ENCODE data around the gene TMEM179. TPM values are rescaled to one million over a fixed set of nuclear protein-coding genes. Genes with fewer than 3 reads are reported as not detected.

The TMEM179 gene
- total RNA-seq, 1 donor: not detected

DNA sequence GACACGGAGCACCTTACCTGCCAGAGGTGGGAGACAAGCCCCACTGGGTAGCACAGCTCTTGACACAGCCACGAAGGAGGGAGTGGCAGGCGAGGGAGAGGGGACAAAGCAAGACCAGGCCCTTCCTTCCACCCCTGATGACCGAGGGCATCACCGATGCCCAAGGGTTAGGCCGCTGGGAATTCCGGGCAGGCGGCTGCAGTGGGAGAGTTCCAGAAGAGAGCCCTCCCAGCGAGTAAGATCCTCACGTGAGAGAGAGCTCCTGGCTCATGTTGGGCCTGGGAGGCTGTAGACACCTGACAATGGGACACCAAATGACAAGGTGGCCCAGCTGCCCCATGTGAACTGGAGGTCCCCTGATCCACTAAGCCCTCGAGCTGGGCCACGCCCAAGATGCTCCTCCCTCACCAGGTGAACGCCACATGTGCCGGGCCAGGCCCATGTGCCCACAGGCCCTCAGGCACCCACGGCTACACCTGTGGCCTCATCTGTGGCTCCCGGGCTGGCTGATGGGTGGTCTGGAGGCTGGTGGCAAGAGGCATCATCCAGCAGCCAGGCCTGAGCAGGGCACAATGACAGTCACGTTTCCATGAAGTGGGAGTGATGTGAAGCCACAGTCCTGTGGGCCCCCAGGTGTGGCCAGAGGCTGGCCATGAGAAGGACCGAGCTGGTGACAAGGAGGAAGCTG, 57.1 kb downstream of the TMEM179 start:
- DNase-seq (ENCODE audit: low read depth in 2 of 3, low spot score in 2 of 3): no peak

GRCh38 chr14:104546591-104547309, 57.8 kb downstream of the TMEM179 start:
- DNase-seq (ENCODE audit: low read depth in 2 of 3, low spot score in 2 of 3): no peak

GRCh38 chr14:104545942-104546501, 58.5 kb downstream of the TMEM179 start:
- DNase-seq (ENCODE audit: low read depth in 2 of 3, low spot score in 2 of 3): no peak

GRCh38 chr14:104545151-104545941, 59.2 kb downstream of the TMEM179 start:
- DNase-seq (ENCODE audit: low read depth in 2 of 3, low spot score in 2 of 3): no peak

- no peak for DNase-seq (ENCODE audit: low read depth in 2 of 3, low spot score in 2 of 3)
Observed at GRCh38 chr14:104544362-104544961, 60.1 kb downstream of the TMEM179 start.

GRCh38 chr14:104542871-104543830, 61.4 kb downstream of the TMEM179 start:
- DNase-seq (ENCODE audit: low read depth in 2 of 3, low spot score in 2 of 3): no peak

GRCh38 chr14:104541905-104542465, 62.6 kb downstream of the TMEM179 start:
- no peak for DNase-seq (ENCODE audit: low read depth in 2 of 3, low spot score in 2 of 3)

Other genes with a start within 250 kb of the TMEM179 start
- not detected for gene C14orf180, start 25.0 kb downstream of the TMEM179 start, total RNA-seq
- gene INF2, start 84.8 kb upstream of the TMEM179 start, total RNA-seq: 37.4 TPM
- 3.8 TPM for gene ADSS1, start 119.5 kb upstream of the TMEM179 start, total RNA-seq
- 89.9 TPM for gene SIVA1, start 148.4 kb upstream of the TMEM179 start, total RNA-seq
- 130 TPM for gene AKT1, start 191.0 kb upstream of the TMEM179 start, total RNA-seq
- gene ZBTB42, start 196.3 kb upstream of the TMEM179 start, total RNA-seq: 11.8 TPM